ENCODE measurements around the gene DOK7.

Gene DOK7

GRCh38 chr4:3427706-3428446 lies 35.2 kb upstream of the DOK7 start:
- no peak for DNase-seq

- no peak for DNase-seq
Observed at GRCh38 chr4:3429651-3430050, 33.5 kb upstream of the DOK7 start.

- no peak for DNase-seq
Observed at GRCh38 chr4:3430524-3430923, 32.6 kb upstream of the DOK7 start.

GRCh38 chr4:3431446-3431993 lies 31.6 kb upstream of the DOK7 start:
- DNase-seq, result no peak

- DNase-seq, result no peak
Observed at GRCh38 chr4:3432381-3432790, 30.7 kb upstream of the DOK7 start.

- DNase-seq, result no peak
Observed at GRCh38 chr4:3433138-3433869, 29.8 kb upstream of the DOK7 start.

- no peak for DNase-seq
Observed at GRCh38 chr4:3434881-3435685, 28.0 kb upstream of the DOK7 start.

GRCh38 chr4:3435686-3435956 lies 27.5 kb upstream of the DOK7 start:
- DNase-seq, result no peak

- DNase-seq, result no peak
Observed at GRCh38 chr4:3436048-3436797, 26.9 kb upstream of the DOK7 start.

- no peak for DNase-seq
Observed at GRCh38 chr4:3436798-3437581, 26.1 kb upstream of the DOK7 start.

- no peak for DNase-seq
Observed at GRCh38 chr4:3437582-3437936, 25.5 kb upstream of the DOK7 start.

- DNase-seq, result no peak
Observed at GRCh38 chr4:3437998-3438846, 24.9 kb upstream of the DOK7 start.

GRCh38 chr4:3438847-3439180 lies 24.3 kb upstream of the DOK7 start:
- DNase-seq, result no peak

- DNase-seq, result no peak
Observed at GRCh38 chr4:3439391-3439790, 23.7 kb upstream of the DOK7 start.

- DNase-seq, result no peak
Observed at GRCh38 chr4:3440011-3440410, 23.1 kb upstream of the DOK7 start.

GRCh38 chr4:3440979-3441500 lies 22.1 kb upstream of the DOK7 start:
- DNase-seq, result no peak

GRCh38 chr4:3441501-3442459 lies 21.3 kb upstream of the DOK7 start, which contains the start of gene HGFAC:
TSS of gene HGFAC (plus strand) at chr4:3441968. CDS start at chr4:3442002, 34 bp downstream.
- DNase-seq, result no peak

- no peak for DNase-seq
Observed at GRCh38 chr4:3442460-3442958, 20.6 kb upstream of the DOK7 start.

- peak; percentile 66 for DNase-seq
Observed at GRCh38 chr4:3442959-3443749, 20.0 kb upstream of the DOK7 start.

All from activated CD4-positive, alpha-beta T cell treated with anti-CD3 and anti-CD28 coated beads, Interleukin-2, amount 50 U/mL, for 1 hour (primary cell).